D721Med (cell line): Measurements from ENCODE around the gene RIN1.
"Not testable (repeated sequence)": the region's sequence is repeated elsewhere in the genome, so short reads cannot be mapped to it uniquely, and the experiment has no call there.

Experiments
- DNase-seq: peaks from one replicate; pipeline ENCODE4 v3.0.0; 2011; ENCODE audit warnings: low spot score; ENCODE audit not compliant: insufficient read length
- FAIRE-seq: peaks from 2 replicates; lab custom pipeline; 2011; peaks lifted over from hg19 to GRCh38; lab: Jason Lieb, UNC
- TF ChIP-seq, protein P1 (sequence below): IDR thresholded peaks from 2 replicates; pipeline ENCODE4 v1.5.1; 2012; ENCODE audit warnings: mild to moderate bottlenecking, control low read depth; ENCODE audit not compliant: insufficient read depth; ENCODE audit errors: missing control alignments

The RIN1 gene

DNA sequence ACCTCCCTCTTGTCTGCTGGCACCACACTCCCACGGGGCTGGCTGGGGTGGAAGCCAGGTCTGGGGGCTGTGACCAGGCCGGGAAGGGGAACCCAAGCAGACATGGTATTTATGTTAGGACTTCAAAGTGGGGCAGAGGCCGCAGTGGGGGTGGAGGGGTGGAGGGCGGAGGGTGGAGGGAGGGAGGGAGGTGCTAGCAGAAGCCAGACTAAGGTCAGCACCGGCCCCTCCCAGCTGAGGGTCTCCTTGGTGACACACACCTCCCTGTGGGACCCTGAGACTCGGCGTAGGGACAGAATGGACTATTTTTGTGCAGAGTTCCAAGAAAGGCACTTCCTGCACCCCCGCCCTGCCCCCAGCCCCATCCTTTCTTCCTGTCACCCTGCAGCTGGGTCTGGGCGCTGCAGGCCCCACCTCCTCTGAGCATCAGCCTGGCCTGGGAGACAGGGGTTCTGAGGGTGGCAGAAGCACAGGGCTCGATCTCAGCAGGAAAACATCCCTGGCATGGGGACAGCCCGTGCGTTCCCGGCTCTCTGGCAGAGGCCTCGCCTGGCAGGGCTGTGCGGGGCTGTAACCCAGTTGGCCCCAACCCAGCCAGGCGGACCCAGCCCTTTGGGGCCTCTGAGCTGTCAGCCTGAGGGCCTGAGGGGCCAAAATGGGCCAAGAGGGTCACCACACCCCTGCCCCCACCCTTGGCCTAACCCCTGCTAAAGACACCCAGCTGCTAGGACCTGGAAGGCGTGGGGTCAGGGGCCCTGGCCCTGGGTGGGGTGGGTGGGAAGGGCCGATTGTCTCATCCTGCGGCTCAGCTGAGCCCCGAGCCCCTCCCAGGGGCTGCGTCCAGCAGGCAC, 9.7 kb downstream of the RIN1 start:
- TF ChIP-seq, protein P1, sequence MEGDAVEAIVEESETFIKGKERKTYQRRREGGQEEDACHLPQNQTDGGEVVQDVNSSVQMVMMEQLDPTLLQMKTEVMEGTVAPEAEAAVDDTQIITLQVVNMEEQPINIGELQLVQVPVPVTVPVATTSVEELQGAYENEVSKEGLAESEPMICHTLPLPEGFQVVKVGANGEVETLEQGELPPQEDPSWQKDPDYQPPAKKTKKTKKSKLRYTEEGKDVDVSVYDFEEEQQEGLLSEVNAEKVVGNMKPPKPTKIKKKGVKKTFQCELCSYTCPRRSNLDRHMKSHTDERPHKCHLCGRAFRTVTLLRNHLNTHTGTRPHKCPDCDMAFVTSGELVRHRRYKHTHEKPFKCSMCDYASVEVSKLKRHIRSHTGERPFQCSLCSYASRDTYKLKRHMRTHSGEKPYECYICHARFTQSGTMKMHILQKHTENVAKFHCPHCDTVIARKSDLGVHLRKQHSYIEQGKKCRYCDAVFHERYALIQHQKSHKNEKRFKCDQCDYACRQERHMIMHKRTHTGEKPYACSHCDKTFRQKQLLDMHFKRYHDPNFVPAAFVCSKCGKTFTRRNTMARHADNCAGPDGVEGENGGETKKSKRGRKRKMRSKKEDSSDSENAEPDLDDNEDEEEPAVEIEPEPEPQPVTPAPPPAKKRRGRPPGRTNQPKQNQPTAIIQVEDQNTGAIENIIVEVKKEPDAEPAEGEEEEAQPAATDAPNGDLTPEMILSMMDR: no peak
- no peak for DNase-seq

DNA sequence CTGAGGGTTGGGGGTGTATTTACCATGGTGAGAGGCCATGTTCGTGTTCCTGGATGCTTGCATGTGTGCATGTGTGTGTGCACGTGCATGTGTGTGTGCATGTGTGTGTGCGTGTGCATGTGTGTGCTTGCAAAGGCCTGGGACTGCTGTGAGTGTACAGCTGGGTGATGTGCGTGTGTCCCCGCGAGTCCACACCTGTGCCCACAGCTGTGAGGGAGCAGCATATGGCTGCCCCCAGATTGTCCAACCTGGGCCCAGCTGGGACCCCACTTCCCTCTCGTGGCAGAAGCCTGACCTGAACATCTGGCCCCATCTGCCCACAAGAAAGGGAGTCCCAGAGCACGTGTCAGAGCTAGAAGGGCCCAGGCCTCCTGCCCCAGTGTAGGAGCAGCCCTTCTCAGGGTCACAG, 11.0 kb downstream of the RIN1 start:
- no peak for DNase-seq
- TF ChIP-seq, protein P1: no peak
- no peak for FAIRE-seq

More for the DNA sequence above, 9.7 kb downstream of the RIN1 start:
- no peak for FAIRE-seq

DNA sequence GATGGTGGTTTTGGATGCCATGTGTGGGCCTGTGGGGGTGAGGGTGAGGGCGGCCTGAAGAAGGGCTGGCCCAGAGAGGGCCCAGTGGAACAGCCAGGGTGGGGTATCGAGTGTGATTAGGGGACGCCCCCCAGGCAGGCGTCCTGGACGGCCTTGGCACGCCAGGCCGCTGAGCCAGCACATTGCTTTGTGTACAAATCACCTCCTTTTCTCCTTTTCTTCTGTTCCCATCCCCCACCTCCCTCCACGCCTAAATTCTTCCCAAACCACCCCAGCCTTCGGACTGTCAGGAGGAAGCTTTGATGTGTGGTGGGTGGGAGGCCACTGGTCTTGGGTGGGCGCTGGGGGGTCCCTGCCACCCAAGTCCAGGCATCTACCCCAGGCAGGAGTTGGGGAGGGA, 11.6 kb downstream of the RIN1 start:
- TF ChIP-seq, protein P1: no peak
- DNase-seq: no peak
- no peak for FAIRE-seq

DNA sequence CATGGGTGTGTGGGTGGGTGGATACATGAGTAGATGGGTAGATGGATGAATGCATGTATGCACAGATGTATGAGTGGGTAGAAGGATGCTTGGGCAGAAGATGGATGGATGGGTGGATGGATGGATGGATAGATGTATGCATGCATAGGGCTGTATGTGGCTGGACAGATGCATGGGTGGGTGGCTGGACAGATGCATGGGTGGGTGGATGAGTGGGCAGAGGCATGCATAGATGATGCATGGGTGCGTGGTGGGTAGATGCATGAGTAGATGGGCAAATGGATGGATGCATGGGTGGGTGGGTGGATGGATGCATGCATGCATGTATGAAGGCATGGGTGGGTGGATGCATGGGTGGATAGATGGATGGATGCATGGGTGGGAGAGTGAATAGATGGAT, 12.6 kb downstream of the RIN1 start:
- DNase-seq (no peak), FAIRE-seq (no peak)
- TF ChIP-seq, protein P1: no peak

DNA sequence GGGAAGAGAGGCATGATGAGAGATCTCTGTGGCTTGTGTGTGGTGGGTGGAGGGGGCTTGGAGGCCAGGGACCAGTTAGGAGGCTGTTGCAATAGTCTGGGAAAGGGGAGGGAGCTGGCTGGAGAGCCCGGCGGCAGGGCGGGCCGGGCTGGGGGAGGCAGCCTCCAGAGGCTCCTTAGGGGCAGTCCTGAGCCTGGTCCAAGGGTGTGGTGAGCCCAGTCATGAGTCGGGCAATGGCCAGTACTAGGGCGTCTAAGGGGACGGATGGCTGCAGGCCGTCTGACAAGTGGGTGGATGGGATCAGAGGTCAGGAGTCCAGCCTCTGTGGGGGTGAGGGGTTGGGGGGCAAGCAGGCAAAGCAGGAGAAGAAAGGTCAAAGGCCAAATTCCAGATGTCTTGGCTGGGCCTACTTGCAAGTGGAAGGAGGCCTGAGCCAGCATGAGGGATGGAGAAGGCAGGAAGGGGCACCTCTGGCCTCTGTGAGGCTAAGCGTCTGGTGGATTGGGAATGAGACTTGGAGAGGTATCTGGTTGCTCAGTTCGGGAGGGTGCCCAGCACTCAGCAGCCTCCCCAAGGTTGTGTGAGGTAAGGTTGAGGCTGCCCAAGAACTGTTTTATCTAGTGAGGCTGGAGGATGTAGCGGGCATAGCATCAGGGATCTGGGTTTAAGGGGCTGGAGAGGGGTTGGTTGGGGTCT, 13.4 kb downstream of the RIN1 start:
- DNase-seq (no peak), FAIRE-seq (no peak)
- TF ChIP-seq, protein P1: no peak

DNA sequence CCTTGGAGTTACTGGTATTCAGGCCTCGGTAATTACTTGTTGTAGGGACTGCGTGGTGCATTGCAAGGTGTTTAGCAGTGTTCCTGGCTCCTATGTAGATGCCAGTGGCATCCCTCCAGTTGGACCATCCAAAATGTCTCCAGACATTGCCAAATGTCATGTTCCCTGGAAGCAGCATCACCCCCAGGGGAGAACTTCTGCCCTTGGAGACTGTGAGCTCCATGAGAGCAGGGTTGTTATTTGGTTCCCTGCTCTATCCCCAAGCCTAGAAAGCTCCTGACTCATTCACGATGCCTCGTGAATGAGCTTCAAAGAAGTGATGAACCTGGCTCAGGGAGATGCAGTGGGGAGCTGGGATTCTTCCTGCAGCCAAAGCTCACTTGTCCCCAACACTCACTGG, 14.6 kb downstream of the RIN1 start:
- no peak for FAIRE-seq
- TF ChIP-seq, protein P1: no peak
- no peak for DNase-seq

DNA sequence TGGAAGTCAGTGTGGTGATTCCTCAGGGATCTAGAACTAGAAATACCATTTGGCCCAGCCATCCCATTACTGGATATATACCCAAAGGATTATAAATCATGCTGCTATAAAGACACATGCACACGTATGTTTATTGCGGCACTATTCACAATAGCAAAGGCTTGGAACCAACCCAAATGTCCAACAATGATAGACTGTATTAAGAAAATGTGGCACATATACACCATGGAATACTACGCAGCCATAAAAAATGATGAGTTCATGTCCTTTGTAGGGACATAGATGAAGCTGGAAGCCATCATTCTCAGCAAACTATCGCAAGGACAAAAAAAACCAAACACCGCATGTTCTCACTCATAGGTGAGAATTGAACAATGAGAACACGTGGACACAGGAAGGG, 15.5 kb downstream of the RIN1 start:
- not testable (repeated sequence) for FAIRE-seq, DNase-seq

DNA sequence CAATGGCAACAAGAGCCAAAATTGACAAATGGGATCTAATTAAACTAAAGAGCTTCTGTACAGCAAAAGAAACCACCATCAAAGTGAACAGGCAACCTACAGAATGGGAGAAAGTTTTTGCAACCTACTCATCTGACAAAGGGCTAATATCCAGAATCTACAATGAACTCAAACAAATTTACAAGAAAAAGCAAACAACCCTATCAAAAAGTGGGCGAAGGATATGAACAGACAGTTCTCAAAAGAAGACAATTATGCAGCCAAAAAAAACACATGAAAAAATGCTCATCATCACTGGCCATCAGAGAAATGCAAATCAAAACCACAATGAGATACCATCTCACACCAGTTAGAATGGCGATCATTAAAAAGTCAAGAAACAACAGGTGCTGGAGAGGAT, 15.9 kb downstream of the RIN1 start:
- FAIRE-seq: not testable (repeated sequence)

More for the DNA sequence above, 15.9 kb downstream of the RIN1 start:
- DNase-seq: not testable (repeated sequence)
